NCI-H187 treated with DMSO at 0.1 percent for 48 hours (cell line): Measurements from ENCODE around the gene MPPED2.
A peak's percentile ranks its signal among the peaks of the same experiment; 100 is the strongest.

ENCODE experiments used
- DNase-seq: peaks from one replicate; lab custom pipeline; 2025; lab: John Stamatoyannopoulos, UW

Gene MPPED2

DNA sequence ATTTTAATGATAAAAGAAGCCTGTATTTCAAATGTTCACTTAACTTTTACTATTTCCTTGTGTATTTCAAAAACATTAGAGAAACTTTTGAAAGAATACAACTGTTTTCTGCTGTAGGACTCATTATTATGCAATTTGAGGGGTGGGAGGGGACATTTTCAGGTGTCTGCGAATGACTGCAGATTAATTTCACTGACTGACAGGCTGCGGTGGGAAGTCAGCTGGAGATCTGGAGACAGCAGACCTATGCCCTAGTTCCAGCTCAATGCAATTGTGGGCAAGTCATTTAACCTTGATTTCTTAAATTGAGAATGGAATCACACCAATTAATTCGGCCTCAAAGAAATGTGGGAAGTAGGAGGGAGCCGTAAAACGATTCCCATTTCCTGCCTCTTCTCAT lies 134.5 kb downstream of the MPPED2 start:
- no peak for DNase-seq

DNA sequence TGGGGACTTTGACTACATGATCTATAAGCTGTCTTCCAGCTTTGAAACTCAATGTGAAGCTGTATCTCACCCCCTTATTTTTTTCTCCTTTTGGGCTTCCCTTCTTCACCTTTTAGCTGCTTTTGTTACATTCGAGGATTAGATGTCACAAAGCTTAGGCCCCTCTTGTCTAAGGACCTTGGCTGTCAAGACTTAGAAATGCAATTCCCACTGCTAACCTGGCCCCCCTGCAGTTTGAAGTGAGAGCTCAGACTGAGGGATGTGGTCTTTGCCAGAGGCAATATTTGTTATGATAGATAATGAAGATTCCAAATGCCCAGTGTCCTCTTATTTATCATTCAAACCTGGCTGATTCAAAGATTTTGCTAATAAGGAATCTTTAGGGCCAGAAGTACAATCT lies 135.0 kb downstream of the MPPED2 start:
- no peak for DNase-seq

DNA sequence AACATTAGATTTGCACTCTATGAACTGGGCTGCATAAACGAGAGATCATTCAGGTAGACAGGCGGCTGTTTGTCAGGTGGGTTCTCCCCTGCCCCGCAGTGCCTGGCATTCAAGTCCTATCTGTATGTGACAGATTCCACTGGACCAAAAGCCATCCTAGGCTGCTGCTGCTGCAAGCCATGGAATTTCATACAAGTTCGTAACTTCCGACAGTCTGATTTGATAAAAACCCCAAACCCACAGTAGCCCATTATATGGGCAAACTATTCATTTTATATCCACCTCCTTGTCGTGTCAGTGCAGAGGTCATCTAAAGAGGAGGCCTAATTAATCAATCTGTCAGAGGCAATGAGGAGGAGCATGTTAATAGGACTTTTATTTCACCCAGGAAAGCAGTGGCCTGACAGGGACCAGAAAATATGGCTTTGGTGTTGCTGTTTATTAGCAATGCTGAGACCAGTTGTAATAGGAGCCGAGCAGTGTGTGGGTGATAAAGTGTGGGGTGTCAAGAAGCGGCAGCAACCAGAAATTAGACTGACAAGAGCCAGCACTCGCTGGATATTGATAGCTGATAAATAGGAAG lies 139.0 kb downstream of the MPPED2 start:
- no peak for DNase-seq

DNA sequence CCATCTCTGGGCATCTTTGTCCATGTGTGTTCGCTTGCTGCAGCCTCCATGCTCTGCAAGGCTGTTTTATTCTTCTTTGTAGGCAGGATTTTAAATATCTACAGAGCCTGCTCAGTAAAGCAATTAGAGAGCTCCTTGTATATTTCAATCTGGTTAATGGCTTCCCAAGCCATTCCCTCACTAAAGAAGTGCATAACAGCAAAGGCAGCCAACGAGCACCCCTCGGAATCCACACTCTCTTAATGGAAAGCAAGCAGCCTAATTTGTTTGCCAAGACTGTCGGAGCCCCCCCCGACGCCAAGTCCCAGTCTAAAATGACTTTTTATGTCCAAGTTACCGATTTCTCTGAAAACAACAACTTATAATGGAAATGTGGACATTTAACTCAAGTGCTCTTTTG lies 139.6 kb downstream of the MPPED2 start:
- peak; percentile 50 for DNase-seq

DNA sequence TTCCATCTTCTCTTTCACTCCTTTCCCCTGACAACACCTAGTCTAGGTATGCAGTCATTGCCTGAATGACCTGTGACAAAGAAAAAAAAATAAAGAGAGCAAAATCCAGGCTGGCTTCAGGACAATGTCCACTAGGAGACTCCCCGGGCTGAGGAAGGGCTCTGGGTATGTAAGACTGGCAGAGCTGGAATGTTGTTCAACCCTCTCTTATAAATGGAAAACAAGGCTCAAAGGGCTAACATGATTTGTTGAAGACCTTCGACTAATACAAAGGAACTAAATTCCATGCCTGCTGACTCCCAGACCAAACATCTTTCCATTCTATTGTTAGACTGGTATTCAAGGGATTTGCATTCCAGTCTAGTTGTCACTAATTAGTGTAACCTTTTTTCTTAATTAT lies 141.1 kb downstream of the MPPED2 start:
- no peak for DNase-seq

DNA sequence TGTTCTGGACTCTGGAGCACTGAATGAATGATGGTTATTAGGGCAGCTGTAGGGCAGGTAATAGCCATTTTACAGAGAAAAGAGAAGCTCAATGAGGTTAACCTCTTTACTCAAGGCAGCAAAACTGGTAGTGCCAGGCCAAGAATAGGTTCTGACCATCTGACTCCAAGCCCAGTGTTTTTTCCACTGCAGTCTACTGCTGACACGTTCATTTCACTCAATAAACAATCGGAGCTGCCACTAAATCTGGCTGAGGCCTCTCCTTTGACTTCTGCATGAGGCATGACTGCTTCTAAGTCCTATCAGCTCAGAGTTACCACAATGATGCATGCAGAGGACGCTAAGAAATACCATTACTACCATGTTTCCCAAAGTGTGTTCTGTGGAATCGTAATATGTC lies 145.6 kb downstream of the MPPED2 start:
- no peak for DNase-seq

DNA sequence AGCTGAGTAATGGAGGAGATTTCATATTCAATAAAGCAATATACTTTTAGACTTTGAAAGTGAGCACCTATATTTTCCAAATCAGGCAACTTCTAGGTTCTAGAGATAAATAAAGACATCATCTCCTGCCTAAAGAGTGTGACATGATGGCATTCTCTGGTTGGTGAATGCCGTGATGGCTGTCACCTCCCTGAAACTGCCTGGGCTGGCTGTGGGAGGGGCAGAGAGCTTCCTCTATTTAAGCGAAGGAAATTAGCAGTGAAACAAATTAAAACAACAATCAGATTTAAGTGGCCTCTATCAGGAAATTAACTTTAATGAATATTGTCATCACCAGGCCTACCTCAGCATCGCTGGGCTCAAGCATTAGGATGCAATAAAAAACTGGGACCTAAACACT lies 149.4 kb downstream of the MPPED2 start:
- no peak for DNase-seq

DNA sequence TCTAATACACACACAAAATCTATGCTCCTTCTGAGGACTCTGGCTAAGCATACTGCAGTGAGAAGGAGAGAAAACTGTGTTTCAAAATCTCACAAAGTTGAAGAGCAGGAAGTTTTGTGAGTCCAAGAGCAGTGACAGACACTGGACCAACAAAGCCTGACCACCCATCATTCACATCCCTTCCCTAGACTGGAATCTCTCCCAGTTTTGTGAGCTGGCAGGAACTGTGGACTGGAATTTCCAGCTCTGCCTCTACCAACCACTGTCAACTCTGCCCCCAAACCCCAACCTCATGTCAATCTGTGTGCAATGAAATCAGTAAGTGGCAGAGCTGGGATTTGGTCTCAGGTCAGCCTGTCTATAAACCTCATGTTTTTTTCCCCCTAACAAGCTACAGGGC lies 150.7 kb downstream of the MPPED2 start:
- DNase-seq: no peak

DNA sequence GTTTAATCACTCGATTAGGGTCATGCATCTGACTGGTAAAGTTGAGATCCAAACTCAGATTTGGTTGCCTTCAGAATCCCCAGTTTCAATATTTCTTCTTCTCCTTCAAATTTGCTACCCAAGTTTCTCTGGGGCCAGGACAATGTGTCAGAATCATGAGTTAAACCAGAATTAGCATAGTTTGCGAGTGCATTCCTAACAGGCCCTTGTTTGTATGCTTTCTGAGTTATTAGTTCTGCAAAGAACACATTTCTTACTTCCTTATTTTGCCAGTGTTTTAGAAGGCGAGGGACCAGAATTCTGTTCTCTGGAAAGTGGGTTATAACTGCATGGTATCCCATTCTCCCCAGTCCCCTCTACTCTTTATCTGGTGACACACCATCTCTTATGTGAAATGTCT lies 151.3 kb downstream of the MPPED2 start:
- DNase-seq: no peak

DNA sequence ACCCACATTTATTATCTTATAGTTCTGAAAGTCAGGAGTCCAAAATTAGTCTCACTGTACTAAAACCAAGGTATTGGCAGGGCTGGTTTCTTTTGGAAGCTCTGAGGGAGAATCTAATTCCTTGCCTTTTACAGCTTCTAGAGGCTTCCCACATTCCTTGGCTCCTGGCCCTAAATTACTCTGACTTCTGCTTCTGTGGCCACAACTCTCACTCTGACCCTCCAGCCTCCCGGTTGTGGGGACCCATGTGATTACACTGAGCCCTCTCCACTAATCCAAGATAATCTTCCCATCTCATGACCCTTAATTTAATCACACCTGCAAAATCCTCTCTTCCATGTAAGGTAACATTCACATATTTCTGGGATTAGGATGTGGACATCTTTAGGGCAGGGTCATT lies 152.3 kb downstream of the MPPED2 start:
- DNase-seq: no peak

DNA sequence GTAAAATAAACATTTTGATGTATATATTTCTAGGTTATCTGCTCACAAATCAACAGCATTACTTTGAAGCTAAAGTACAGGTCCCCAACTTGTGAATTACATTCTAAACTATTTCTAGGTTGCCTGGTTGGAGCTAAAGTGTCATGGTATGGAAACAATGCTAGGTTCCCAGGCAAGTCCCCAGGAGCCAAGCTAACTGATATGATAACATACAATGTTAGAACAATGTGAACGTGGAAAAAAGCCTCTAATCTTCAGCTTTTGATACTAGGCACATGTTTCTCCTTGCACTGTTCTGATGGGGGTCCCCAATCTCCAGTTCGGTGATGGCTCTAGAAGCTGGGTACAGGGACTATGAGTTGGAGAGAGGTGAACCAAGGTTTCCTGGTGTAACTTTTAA lies 153.4 kb downstream of the MPPED2 start:
- DNase-seq: no peak

DNA sequence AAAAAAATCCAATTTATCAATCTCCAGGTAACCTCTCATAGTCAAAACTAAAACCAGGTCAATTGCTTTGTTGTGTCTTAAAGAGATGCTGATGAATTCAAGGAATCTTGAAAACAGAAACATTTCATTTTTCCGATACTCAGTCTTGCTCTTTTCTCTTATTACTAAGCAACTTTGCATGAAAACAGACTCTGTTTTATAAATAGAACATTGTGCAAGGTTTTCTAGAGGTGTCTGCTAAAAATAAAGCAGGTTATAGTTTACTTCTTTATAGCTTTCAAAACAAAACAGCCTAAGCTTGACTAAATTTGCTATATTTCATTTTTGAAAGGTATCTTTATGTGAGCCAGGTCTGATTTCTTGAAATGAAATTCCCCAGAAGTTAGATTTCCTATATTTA lies 154.0 kb downstream of the MPPED2 start:
- no peak for DNase-seq

DNA sequence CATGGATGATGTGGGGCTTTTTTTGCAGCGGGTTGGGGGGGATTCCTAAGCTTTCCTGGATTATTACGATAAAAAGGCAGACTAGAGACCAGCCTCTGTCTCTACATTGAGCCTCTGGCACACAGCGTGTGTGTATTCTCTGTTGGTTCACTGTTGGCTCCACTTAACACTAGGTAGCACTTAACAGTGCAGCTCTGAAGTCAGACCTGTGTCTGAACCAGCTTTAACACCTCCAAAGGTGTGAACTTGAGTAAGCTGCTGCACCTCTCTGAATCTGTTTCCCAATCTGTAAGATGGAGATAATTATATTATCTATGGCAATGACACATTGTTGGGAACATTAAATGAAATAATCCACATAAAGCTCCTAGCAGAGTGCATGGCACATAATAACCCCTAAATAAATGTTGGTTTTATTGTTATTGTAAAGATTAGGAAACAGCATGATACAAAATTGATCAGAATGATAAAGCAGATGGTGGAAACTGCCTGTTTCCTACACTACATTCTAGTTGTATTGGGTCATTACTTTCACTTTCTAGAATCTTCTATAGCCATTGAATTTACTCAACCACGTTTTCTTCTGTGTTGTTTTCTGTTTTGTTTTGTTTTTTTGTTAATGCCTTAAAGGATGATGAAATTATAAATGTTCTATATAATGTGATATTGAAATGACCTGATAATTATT lies 154.9 kb downstream of the MPPED2 start:
- no peak for DNase-seq

DNA sequence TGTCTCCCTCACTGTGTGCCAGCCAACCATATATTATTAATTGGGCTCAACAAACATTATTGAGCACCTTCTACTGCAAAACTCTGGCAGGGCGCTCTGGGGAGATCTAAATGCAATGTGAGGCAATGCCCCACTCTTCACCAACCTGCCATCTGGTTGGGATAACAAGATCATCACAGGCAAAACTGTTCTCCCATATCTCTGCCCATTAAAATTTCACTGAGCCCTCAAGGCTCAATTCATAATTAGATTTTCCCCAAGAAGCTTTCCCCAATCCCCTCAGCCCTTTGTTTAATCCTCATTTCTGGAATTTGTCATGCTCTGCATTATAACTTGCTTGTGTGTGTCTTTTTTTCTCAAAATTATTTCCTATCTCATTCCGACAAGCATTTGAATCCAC lies 156.6 kb downstream of the MPPED2 start:
- no peak for DNase-seq

DNA sequence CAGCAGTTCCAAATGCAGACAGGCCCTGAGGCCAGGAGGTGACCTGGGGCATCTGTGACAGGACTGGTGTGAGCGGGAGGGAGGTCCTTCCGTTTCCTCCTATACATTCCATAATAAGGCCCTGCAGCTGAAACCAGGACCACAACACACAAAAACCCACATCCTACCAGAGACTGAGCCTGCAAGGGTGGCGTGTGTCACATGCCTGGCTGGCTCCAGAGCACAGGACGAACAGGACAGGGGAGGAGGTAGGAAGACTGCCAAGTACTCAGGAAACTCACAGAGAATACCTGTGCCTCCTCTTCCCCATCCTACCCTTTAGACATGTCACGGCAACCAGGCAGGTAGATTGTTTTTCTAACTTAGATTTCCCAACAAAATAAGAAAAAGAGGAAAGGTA lies 159.4 kb downstream of the MPPED2 start:
- no peak for DNase-seq

DNA sequence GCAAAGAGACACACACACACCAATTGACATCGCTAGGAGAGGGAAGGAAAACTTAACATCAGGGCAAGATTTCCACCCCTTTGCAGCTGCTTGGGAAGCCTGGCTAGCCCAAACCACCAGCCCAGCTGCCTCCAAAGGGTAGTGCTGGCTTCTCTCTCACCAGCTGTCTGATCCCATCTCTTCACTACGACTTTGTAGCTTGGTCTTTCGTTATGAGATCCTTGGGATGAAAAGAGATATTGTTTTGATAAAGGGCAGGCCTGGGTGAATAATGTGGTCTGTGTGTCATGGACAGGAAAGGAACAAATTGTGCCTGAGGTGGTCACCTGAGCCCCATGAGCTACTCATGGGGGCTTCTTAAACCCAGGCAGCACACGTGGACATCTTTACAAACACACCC lies 161.3 kb downstream of the MPPED2 start:
- no peak for DNase-seq

DNA sequence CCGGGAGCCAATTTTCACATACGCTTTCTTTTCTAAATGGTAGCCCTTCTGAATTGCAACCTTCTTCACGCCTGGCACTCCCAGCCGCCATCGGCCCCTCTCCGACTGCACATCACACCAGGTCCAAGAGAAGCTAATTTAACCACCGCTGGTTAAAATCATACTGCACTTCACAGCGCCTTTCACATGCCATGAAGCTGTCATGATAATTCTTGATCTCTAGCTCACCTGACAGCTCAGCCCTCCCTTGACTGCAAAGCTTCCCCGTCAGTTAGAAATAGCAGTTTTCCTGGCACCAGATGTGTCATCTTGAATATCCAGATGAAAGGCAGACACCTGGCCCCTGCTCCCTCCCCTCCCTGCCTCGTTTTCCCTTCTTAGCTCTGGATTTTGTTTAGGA lies 161.8 kb downstream of the MPPED2 start:
- no peak for DNase-seq

DNA sequence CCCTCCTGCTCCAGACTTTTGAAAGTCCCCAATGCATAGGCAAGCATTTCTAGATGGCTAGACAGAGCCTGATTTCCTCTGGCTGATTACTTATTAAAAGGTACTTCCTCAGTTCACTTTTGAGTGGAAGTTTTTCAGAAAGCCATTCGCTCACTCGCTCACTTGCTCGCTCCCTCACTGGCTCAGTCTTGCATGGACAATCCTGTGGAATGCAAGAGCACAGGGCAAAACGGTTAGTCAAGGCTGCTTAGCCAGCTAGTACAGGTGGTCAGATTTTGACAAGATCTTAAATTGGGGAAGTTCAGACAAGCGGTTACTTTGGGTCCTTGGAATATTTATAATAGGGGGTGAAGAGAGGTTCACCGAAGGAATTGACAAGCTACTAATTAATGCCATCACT lies 162.3 kb downstream of the MPPED2 start:
- no peak for DNase-seq

DNA sequence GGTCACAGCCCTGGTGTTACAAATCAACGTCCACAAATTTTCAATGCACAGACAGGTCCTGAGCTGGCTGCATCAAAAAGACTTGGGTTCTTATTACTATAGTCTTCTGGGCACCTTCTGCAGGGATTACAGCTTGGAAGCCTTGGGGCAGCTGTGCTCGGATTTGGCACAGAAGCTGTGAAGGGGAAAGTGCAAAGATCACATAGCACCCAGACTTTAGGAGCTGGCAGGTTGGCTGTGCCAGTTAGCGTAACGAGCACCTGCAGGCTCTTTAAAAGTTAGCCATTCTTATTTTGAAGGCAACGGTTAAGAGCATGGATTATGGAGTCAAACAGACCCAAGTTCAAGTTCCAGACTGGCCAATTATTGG lies 162.9 kb downstream of the MPPED2 start:
- no peak for DNase-seq

DNA sequence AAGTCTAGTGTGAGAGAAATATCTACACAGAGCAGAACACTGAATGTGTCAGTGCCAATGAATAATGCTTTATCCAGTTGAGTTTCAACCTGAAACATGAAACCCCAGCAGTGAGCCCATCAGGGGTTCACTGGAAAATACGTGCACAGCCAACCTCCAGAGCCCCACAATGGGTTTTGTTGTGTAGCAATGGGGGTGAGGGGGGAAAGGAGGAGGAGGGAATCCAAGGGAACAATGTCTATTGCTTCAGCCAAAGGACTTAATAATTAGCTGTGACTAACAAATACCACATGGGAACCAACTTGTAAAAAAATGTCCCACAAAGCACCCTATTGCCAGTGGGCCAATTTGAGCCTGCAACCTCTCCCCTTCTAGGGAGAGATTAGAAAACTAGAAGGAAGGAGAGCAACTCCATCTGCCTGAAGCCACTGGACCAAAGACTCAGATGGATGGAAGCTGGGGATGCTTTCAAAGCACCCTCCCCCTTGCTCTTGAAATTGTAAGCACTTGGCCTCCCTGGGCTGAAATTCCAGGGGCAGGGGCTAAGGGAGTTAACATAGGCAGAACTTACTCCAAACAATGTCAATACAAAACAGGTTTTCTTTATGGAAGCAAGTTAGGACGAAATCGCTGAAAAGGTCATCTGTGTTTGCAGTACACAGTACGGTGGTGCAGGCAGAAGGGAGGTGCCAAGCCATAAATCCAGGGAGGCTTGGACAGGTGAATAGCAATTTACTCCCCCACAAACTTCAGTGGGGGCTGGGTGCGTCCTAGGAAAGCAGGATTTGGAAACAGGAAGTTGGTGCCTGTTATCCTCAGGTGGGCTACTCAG lies 163.5 kb downstream of the MPPED2 start:
- DNase-seq: no peak

DNA sequence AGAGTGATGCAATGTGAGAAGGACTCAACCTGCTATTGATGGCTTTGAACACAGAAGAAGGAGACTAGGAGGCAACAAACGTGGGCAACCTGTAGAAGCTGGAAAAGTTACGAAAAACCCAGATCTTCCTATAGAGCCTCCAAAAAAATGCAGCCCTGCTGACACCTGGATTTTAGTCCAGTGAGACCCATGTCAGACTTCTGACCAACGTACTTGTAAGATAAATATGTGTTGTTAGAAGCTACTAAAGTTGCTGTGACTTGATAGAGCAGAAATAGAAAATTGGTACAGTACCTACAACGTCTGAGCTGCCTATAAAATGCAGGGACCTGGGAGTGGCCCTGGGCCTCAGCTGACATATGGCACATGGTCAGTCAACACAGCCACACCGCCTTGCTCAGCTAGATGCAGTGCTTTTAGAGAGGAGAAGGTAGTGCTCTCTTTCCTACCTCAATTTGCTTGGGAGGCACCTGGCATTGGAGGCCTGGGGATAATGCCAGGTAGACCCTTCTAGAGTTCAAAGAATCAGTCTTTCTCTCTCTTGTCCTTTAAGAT lies 165.8 kb downstream of the MPPED2 start:
- no peak for DNase-seq

DNA sequence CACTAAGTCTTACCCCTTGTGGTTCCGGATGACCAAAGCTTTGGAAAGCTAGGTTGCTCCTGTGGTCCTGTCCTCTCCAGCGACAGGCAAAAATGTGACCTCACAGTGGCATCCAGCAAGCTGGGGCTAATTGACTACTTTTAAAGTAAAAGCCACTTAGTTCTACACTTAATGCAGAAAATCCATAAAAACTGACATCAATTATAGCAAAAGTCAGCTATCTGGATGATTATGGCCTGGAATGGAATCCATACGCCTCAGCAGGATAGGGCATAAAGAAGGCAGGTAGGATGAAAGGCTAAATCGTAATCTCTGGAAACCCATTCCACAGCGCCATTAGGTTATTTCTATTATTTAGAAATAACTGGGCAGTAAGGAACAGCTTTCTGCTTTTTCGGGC lies 171.3 kb downstream of the MPPED2 start:
- no peak for DNase-seq

DNA sequence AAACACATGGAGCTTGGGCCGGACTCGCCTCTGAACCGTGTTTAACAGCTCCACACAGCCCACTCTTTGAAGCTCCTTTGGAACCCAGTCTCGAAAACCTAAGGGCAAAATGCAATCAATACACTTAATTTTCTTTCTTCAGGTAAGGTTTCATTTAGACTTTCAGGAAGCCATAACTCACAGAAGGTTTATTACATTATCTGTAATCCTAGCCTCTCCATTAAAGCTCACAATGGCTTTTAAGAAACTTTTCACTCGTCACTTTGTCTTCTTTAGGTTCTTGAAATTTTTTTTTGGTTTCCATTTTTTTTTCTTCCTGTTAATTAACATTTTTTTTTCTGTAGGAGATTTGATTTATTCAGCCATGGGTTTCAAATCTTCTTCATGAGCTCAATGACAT lies 171.9 kb downstream of the MPPED2 start:
- no peak for DNase-seq
